Tongue (tissue), 2 donors: ENCODE measurements around the gene IGLL1. TPM values are rescaled to one million over a fixed set of nuclear protein-coding genes. Genes with fewer than 3 reads are reported as not detected.
A peak's percentile ranks its signal among the peaks of the same experiment; 100 is the strongest.
"Not testable (repeated sequence)": the region's sequence is repeated elsewhere in the genome, so short reads cannot be mapped to it uniquely, and the experiment has no call there.

Experiments
- DNase-seq: peaks from one replicate; pipeline ENCODE4 v3.0.0-alpha.2; 2015
- total RNA-seq: library from RNA; depleted of rRNA; stranded (reverse); fragments of >200 nt; gene quantifications from one replicate; pipeline ENCODE4 v1.2.3, GENCODE V29; 2014

IGLL1 gene
- total RNA-seq, 1 donor from 2014 or later, result 1.5 TPM

GRCh38 chr22:23562186-23562585, 17.9 kb downstream of the IGLL1 start:
- DNase-seq, result no peak

GRCh38 chr22:23561025-23561510, 19.0 kb downstream of the IGLL1 start:
- not testable (repeated sequence) for DNase-seq

- not testable (repeated sequence) for DNase-seq
Observed at GRCh38 chr22:23560215-23560614, 19.9 kb downstream of the IGLL1 start.

GRCh38 chr22:23557467-23557866, 22.6 kb downstream of the IGLL1 start:
- DNase-seq, result no peak

GRCh38 chr22:23557036-23557435, 23.1 kb downstream of the IGLL1 start:
- DNase-seq, result no peak

GRCh38 chr22:23556026-23556620, 24.0 kb downstream of the IGLL1 start:
- no peak for DNase-seq

GRCh38 chr22:23555118-23555517, 25.0 kb downstream of the IGLL1 start:
- no peak for DNase-seq

GRCh38 chr22:23553924-23554870, 25.9 kb downstream of the IGLL1 start:
- DNase-seq, result no peak

- no peak for DNase-seq
Observed at GRCh38 chr22:23553438-23553837, 26.7 kb downstream of the IGLL1 start.

- DNase-seq, result no peak
Observed at GRCh38 chr22:23552573-23552972, 27.5 kb downstream of the IGLL1 start.

- DNase-seq, result no peak
Observed at GRCh38 chr22:23551385-23551784, 28.7 kb downstream of the IGLL1 start.

GRCh38 chr22:23550049-23550650, 29.9 kb downstream of the IGLL1 start:
- no peak for DNase-seq

- DNase-seq, result no peak
Observed at GRCh38 chr22:23549198-23549595, 30.9 kb downstream of the IGLL1 start.

GRCh38 chr22:23548501-23549197, 31.4 kb downstream of the IGLL1 start:
- no peak for DNase-seq

GRCh38 chr22:23547818-23548500, 32.1 kb downstream of the IGLL1 start:
- DNase-seq, result no peak

- not testable (repeated sequence) for DNase-seq
Observed at GRCh38 chr22:23547382-23547781, 32.7 kb downstream of the IGLL1 start.

GRCh38 chr22:23544852-23545251, 35.2 kb downstream of the IGLL1 start:
- no peak for DNase-seq

- not testable (repeated sequence) for DNase-seq
Observed at GRCh38 chr22:23543506-23544000, 36.5 kb downstream of the IGLL1 start.

GRCh38 chr22:23542933-23543332, 37.2 kb downstream of the IGLL1 start:
- DNase-seq, result no peak

GRCh38 chr22:23542391-23542790, 37.7 kb downstream of the IGLL1 start:
- DNase-seq, result not testable (repeated sequence)

GRCh38 chr22:23541849-23542281, 38.2 kb downstream of the IGLL1 start:
- DNase-seq, result peak; percentile 58
